ENCODE measurements around the gene HRCT1.

GRCh38 chr9:35903049-35903448 is 3.0 kb upstream of the HRCT1 start:
- TF ChIP-seq CTCF (IDR thresholded peaks at IDR 0.05 in 8 of 11, conservative IDR thresholded peaks at IDR 0.05 in 3 of 11) (peak; percentile 50 to 82 (median 66)), POLR2AphosphoS5 (IDR thresholded peaks at IDR 0.05) (no peak), POLR2A (IDR thresholded peaks at IDR 0.05) (no peak)

All from spleen (tissue), 7 donors.